Muscle of arm (tissue), 12 donors: ENCODE results near the gene KDM2A. TPM values are rescaled to one million over a fixed set of nuclear protein-coding genes. Genes with fewer than 3 reads are reported as not detected.
"Not testable (repeated sequence)": the region's sequence is repeated elsewhere in the genome, so short reads cannot be mapped to it uniquely, and the experiment has no call there.

ENCODE experiments used
- DNase-seq: peaks from one replicate; pipeline ENCODE4 v3.0.0-alpha.2; 2013
- polyA plus RNA-seq, 12 donors: library from polyadenylated mRNA; unstranded; fragments of 120-200 nt; gene quantifications; one replicate each; pipeline ENCODE4 v1.2.1, GENCODE V29; 2013; ENCODE audit not compliant: insufficient read length in 12 of 12

KDM2A gene
- polyA plus RNA-seq, 12 donors, result 51.7 to 115 (median 57.1) TPM

DNA sequence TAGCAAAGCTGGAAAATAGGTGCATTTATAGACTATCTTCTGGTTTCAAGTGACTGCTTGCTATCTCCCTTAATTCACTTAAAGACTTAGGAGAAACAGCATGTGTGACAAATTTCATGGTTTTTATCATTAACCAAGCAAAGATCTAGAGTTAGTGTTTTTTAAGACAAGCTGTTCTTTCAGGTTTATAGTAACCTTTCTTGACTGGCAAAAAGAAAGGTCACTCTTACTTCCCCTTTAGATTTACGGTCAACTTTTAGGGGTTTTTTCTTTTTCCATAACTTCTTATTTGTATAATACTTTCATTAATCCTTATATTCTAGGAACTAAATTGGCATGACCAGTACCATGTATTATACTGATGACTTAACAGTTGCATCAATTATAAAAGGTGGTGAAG, 46.6 kb downstream of the KDM2A start:
- DNase-seq, result no peak

DNA sequence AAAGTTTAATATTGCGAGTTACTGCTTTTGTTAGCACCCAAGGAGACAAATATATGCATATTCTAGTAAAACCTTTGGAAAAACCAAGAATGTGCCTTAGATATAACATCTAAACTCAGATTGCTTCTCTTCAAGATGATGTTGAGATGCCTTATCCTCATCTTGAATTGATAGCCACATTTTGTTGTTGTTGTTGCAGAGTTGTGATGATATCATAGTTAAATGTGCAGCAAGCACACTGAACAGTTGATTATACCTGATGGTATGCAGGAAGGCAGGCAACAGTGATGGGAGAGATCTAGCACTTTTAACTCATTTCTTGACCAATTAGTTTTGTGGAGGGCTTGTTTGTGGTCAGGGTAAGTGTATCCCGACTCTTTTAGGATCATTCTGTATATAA, 48.0 kb downstream of the KDM2A start:
- DNase-seq, result no peak

DNA sequence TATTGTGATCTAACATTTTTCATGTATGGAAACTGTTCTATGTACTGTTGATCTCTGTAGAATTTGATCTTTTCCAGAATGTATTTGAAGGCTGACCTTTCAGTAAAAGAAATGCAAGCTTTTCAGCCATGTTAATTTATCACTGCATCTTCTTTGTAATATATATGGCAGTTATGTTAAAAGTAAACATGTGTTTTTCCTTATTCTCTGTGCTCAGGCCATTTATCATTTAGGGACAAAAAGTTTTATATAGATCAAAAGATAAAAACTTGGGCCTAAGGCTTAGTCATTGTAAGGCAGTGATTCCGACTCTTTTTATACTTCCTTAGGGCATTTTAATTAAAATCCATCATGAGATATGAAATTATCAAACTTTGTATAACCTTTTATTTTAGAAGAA, 48.7 kb downstream of the KDM2A start:
- DNase-seq, result no peak

DNA sequence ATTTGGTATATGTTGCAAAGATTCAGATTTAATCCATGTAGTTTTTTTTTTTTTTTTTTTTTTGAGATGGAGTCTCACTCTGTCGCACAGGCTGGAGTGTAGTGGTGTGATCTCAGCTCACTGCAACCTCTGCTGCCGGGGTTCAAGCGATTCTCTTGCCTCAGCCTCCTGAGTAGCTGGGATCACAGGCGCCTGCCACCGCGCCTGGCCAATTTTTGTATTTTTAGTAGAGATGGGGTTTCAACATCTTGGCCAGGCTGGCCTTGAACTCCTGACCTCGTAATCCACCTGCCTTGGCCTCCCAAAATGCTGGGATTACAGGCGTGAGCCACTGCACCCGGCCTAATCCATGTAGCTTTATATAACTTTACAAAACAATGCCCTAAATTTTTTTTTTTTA, 49.8 kb downstream of the KDM2A start:
- DNase-seq, result not testable (repeated sequence)

DNA sequence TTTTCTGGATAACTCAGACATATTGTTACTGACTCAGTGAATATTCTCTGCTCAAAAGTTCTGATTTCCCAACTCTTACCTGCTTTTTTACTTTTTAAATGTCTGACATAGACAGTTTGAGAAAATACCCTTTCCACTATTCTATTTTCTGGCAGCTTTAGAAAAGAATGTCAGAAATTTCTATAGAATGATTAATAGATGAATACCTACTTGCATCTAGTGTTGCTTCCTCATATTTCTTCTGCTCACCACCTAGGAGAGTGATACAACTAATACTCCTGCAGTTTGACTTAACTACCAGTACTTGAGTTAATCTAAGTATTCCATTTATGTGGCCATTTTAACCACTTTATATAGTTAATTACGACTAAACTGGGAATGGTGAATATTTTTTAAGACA, 55.2 kb downstream of the KDM2A start:
- no peak for DNase-seq

DNA sequence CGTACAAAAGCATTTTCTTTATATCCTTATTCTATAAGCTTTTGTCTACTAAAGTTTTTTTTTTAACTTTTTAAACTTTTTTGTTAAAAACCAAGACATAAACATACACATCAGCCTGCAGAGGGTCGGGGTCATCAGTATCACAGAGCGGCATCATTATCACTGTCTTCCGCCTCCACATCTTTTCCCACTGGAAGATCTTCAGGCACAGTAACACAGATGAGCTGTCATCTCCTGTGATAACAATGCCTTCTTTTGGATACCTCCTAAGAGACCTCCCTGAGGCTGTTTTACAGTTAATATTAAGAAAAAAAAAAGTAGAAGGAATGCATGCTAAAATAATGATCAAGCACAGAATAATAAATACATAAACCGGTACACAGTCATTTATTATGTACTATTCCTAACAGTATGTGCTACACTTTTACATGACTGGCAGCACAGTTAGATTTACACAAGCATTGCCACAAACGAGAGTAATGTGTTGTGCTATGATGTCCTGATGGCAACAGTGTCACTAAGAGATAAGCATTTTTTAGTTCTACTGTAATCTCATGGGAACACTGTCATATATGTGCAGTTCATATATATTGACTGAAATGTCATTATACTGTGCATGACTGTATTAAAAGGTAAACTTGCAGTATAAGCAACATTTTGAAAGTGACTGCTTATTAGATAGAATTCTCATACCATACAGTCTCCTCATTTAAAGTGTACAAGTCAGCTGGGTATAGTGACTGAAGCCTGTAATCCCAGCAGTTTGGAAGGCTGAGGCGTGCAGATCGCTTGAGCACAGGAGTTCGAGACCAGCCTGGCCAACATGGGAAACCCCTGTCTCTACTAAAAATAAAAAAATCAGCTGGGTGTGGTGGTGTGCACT, 58.6 kb downstream of the KDM2A start:
- no peak for DNase-seq

DNA sequence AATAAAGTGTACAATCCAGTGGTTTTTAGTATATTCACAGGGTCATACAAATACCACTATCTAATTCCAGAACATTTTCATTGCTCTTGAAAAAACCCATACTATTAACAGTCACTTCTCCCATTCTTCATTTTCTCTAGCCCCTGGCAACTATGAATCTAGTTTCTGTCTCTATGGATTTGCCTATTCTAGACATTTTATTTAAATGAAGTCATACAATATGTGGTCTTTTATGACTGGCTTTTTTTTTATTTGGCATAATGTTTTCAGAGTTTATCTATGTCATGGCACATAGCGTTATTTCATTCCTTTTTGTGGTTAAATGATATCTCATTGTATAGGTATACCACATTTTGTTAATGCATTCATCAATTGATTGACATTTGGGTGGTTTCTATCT, 59.4 kb downstream of the KDM2A start:
- no peak for DNase-seq

DNA sequence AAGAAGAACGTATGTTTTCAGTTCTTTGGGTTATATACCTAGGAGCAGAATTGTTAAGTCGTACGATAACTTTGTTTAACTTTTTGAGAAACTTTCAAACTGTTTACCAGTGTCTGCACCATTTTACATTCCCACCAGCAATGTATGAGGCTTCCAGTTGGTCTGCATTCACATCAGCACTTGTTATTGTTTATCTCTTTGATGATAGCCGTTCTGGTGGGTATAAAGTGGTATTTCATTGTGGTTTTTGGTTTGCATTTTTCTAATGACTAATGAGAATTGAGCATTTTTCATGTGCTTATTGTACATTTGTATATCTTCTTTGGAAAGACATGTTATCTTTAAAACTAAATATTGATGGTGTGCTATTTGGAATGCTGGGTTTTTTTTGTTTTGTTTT, 59.8 kb downstream of the KDM2A start:
- DNase-seq, result no peak

DNA sequence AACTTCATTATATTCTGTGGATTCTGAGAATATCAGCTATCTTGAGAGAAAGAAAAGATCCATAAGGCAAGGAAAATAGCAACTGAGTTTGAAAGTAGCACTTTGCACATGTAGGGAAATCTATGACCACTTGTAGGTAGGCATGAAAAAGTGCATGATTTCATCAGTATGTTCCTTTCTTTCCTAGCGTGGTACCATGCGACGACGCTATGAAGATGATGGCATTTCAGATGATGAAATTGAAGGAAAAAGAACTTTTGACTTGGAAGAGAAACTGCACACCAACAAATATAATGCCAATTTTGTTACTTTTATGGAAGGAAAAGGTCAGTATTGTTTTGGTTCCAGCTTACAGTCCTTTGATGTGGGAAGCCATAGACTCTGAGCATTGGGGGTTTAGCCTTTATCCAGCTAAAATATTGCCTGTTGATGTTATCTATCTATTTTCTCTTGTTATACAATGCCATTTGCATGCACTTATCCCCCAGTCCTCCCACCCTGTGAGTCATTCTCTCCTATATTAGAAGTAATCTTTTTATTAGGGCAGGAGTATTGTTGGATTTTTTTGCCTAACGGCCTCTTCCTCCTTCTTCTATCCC, 60.9 kb downstream of the KDM2A start:
- DNase-seq, result no peak

DNA sequence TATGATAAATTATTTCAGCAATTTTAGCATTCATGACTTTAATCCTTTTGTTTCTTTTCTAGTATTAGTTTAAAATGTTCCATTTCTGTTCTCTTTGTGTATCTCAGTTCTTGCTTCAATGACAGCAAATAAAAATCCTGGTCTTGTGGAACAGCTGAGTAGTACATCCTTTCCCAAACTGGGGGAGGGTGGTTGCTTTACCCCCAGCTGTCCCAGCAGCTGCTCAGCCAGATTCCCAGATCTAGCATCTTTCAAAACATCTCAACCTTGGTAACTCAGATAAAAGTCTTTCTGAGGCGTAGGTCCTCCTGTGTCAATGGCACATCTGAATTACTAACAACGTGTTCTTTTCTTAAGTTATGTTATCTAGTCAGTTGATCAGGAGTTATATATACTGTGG, 75.0 kb downstream of the KDM2A start:
- no peak for DNase-seq

DNA sequence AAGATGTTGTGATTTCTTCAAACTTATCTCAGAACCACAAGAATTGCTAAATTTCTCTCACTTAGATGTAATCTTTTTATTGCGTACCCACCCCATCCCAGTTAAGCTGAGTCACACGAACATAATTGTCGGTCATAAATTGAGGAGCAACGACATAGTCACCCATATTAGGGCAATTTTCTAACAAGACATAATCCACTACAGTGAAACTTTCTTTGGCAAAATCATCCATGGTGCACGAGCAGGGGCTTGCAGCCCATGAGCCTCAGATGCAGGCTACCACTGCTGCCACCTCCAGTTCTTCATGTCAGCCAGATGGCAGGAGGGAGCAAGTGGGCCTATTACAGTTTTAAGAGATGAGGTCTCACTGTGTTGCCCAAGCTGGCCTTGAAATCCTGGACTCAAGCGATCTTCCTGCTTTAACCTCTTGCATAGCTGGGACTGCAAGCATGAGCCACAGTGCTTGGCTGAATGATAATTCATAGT, 77.0 kb downstream of the KDM2A start:
- DNase-seq, result no peak

DNA sequence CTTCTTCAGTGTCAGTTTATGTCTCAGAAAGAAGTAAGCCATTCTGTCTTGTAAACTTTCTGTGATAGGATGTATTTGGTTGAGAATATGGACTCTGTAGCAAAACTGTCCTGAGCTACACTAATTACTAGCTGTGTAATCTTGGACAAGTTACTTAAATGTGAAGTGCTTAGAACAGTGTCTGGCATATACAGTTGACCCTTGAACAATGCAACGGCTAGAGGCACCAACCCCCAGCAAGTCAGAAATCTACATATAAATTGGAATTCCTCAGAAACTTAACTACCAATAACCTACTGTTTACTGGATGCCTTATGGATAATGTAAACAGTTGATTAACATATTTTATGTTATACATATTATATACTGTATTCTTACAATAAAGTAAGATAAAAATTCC, 78.5 kb downstream of the KDM2A start:
- DNase-seq, result no peak

DNA sequence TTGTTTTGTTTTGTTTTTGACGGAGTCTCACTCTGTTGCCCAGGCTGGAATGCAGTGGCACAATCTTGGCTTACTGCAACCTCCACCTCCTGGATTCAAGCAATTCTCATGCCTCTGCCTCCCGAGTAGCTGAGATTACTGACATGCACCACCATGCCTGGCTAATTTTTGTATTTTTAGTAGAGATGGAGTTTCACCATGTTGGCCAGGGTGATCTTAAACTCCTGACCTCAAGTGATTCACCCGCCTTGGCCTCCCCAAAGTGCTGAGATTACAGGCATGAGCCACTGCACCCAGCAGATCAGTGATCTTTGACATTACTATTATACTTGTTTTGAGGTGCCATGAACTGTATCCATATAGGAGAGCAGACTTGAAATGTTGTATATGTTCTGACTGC, 79.7 kb downstream of the KDM2A start:
- DNase-seq, result not testable (repeated sequence)

DNA sequence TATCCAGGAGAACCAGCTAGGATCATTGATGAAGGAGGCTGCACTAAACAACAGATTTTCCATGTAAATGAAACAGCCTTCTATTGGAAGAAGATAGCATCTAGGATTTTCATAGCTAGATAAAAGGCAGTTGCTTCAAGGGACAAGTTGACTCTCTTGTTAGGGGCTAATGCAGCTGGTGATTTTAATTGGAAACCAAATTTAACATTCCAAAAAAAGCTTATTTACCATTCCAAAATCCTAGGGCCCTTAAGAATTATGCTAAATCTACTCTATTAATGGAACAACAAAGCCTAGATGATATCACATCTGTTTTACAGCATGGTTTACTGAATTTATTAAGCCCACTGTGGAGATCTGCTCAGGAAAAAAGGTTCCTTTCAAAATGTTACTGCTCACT, 80.7 kb downstream of the KDM2A start:
- no peak for DNase-seq

DNA sequence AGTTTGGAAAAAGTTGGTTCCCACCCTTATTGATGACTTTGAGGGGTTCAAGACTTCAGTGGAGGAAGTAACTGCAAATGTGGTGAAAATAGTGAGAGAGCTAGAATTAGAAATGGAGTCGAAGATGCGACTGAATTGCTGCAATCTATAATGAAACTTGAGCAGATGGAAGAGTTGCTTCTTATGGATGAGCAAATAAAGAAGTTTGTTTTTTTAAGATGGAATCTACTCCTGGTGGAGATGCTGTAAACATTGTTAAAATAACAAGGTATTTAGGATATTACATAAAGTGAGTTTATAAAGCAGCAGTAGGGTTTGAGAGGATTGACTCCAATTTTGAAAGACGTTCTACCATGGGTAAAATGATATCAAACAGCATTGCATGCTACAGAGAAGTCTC, 83.0 kb downstream of the KDM2A start:
- no peak for DNase-seq

DNA sequence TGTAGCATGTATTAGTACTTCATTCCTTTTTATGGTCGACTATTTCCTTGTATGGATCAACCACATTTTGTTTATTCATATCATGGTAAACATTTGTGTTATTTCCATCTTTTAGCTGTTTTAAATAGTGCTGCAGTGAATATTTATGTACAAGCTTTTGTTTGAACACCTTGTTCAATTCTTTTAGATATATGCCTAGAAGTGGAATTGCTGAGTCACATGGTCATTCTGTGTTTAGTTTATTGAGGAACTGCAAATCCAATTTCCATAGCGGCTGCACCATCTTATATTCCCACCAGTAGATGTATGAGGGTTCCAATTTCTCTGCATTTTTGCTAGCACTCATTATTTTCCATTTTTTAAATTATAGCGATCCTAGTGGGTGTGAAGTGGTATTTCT, 85.8 kb downstream of the KDM2A start:
- no peak for DNase-seq

DNA sequence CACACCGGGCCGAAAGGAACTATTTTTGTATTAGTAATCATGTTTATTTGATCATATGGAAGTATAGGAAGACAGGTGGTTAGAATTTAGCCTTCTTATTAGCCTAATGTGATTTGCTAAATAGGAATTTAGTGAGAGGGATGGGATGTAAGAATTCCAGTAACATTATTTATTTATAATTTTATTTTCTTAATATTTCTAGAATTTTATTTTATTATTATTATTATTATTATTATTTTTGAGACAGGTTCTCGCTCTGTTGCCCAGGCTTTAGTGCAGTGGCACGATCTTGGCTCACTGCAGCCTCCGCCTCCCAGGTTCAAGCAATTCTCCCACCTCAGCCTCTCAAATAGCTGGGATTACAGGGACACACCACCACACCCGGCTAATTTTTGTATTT, 90.2 kb downstream of the KDM2A start:
- DNase-seq, result not testable (repeated sequence)

DNA sequence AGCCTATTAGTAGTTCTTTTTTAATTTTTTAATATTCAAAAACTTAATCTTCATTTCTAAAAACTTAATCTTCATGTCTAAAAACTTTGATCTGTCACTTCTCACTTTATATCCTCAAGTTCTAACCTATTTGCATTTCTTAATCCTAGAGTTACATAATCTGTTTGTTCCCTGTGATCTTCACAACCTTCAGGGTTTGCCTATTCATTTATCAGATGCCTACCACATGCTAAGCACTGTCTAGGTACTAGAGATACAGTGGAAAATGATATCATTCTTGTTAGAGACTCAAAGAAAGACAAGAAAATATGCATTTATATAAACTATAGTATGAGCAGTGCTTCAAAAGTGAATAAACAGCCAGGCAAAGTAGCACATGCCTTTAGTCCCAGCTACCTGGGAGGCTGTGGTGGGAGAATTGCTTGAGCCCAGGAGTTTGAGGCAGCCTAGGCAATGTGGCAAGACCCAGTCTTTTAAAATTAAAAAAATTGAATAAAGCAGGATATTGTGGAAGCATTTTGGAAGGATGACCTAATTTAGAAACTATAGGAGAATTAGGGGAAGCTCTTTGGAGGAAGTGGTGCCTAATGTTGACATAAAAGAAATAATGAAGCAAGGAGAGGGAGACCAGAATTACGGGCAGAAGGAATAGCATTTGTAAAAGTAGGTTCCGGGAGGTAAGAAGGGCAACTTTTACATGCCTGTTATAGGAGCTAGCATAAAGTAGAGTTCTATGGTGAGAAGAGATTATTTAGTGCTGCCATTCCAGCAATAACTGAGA, 92.8 kb downstream of the KDM2A start:
- DNase-seq, result no peak

DNA sequence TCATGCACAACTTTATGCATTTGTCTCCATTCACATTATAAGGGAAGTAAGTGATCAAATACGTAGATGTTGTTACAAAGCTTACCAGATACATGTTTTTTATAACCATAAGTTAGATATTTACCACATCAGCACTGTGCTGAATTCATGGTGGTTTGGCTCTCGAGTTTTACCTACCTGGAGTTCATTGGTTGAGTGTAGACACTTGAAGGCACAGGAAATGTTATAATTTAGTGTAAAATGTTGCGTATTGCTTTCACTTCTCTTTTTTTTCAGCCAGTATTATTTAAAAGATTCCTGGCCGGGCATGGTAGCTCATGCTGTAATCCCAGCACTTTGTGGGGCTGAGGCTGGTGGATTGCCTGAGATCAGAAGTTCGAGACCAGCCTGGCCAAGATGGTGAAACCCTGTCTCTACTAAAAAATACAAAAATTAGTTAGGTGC, 94.1 kb downstream of the KDM2A start:
- no peak for DNase-seq

DNA sequence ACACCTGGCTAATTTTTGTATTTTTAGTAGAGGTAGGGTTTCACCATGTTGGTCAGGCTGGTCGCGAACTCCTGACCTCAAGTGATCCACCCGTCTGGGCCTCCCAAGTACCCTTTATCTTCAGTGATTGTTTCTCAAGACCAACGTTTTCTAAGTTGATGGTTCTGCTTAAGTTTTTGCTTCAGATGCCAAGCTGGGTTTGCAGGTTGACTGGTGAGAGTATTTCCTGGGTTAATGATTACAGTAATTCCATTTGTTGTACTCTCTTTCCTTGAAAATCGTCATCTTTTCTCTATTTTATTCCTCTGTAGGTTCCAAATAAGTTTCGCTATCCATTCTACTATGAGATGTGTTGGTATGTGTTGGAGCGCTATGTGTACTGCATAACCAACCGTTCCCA, 108.7 kb downstream of the KDM2A start:
- no peak for DNase-seq

DNA sequence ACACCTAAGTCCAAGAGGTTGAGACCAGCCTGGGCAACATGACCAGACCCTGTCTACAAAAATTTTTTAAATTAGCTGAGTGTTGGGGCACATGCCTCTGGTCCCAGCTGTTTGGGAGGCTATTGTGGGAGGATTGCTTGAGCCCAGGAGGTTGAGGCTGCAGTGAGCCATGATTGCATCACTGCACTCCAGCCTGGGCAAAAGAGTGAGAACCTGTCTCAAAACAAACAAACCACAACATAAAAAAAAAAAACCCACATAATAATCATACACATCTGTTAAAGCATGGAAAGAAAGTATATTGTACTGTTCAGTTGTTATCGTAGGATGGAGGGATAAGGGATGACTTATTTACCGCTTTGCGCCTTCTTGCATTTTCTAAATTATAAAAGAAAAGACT, 111.3 kb downstream of the KDM2A start:
- no peak for DNase-seq

DNA sequence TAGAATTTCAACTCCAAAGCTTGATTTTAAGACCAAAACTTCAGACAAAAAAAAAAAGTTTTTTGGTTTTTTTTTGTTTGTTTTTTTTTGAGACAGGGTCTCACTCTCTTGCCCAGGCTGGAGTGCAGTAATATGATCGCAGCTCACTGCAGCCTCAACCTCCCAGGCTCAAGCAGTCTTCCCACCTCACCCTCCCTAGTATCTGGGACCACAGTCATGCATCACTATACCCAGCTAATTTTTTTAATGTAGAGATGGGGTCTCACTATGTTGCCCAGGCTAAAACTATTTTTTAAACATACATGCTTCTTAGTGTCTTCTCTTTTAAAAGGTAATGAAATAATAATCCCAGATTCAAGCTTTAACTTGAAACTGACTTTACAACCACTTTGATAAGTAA, 111.8 kb downstream of the KDM2A start:
- no peak for DNase-seq
